ENCODE measurements around the gene PRDM1. TPM values are rescaled to one million over a fixed set of nuclear protein-coding genes. Genes with fewer than 3 reads are reported as not detected.

The PRDM1 gene
- total and polyA plus RNA-seq, 7 donors, result 0.33 to 2.0 (median 1.3) TPM

DNA sequence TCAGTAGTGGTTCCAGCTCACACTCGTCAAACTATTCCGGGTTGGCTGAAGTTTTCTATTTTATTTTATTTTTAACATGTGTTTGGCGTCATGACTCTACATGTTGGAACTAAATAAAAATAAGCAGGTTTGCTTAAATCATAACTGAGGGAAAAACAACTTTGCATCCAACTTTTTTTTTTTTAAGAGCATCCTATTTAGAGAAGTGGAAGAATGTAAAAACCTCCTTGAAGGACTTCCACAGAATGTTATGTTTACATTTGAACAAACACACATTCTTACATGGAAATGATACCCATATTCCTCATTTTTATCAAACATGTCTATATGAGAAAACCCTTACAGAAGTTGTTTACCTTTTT lies 659 bp downstream of the PRDM1 start:
- H3K27me3 ChIP-seq (ENCODE audit: insufficient read depth in 3 of 3, low read length in 2 of 3), result peaks cover 0 to 2% (median 0%) of the 10 kb centered on the region in 3 donors

DNA sequence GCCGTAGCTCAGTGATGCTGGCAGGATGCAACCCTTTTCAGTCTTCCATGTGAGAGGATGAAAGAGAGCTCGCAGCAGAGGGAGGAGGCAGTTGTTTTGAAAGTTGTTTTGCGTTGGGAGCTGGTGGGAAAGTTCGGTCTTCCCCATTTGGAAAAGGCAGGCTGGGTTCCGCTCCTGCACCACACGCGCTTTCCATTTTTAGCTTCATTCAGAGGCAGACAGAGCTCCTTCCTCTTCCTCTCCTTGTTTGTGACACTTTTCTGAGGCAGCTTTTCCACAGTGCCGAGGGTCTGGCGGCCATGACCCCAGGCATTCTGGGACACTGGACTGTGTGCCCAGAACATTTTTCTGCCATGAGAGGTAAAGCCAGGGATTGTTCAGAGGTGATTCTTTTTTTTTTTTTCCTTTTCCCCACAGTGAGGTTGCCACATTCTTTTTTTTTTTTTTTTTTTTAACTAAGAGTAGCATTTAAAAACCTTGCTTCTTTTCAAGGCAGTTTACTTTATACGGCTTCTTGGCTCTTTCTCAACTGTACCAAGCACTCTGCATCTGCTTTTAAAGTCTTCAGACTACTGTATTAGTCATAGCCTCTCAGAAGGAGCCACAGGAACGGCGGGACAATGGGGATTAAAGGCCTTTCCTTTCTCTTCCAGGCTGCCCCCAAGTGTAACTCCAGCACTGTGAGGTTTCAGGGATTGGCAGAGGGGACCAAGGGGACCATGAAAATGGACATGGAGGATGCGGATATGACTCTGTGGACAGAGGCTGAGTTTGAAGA lies 1.6 kb downstream of the PRDM1 start:
- DNase-seq, result no peak
- Histone ChIP-seq H3K27me3 (ENCODE audit: insufficient read depth in 3 of 3, low read length in 2 of 3) (no peaks in the 10 kb centered on the region), H3K4me1 (peaks cover 4% of the 10 kb centered on the region)

More for the DNA sequence above, 659 bp downstream of the PRDM1 start:
- ATAC-seq (no peak), DNase-seq (no peak)
- Histone ChIP-seq H3K9me3 (no peaks in the 10 kb centered on the region), H3K36me3 (ENCODE audit: insufficient read depth in 1 of 2, low read depth in 1 of 2) (no peaks in the 10 kb centered on the region), H3K4me3 (peak overlapping the region; percentile 59), H3K4me1 (peaks cover 4% of the 10 kb centered on the region), H3K27ac (no peak overlapping the region)
- intact Hi-C loops (cut with DNase I), result loop anchor here in 1 of 2 donors (5.0 to 10.0 kb wide), 5 partner anchors 138 to 599 kb away; no protein-coding TSS in a partner anchor
- 12 to 19% (median 18%) methylated on average over 3 of the region's 3 CpGs for WGBS, 3 donors
- no peak for TF ChIP-seq CTCF (IDR thresholded peaks at IDR 0.05)

DNA sequence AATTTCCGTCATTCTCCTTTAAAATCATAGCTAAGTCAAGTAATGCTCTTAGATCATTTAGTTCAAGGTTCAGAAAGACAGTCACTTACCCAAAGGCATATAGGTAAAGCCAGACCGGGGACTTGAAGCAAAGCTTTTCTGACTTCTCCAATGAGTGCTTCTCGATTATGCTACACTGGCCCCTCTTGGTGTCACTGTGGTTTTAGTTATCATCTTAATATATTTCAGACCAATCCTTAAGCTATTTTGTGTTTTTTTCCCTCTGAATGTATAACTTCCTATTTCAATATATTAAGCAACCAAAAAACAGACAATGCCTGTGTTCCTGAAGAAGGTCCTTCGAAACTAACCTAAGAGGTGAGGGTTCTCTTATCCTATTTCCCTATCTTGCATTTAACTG lies 3.9 kb downstream of the PRDM1 start:
- TF ChIP-seq CTCF (IDR thresholded peaks at IDR 0.05), result no peak
- no peak for DNase-seq
- intact Hi-C loops (cut with DNase I), result loop anchor here in 1 of 2 donors (5.0 kb wide), 1 partner anchor 98 kb away; no protein-coding TSS in a partner anchor
- H3K27me3 ChIP-seq (ENCODE audit: insufficient read depth in 3 of 3, low read length in 2 of 3), result peaks cover 0 to 1% (median 0%) of the 10 kb centered on the region in 3 donors
- no peaks in the 10 kb centered on the region for H3K9me3 ChIP-seq
- peak overlapping the region; percentile 59 for H3K4me3 ChIP-seq
- 64 to 76% (median 72%) methylated on average over 4 of the region's 4 CpGs for WGBS, 3 donors
- H3K27ac ChIP-seq, result no peak overlapping the region
- H3K36me3 ChIP-seq (ENCODE audit: insufficient read depth in 1 of 2, low read depth in 1 of 2), result no peaks in the 10 kb centered on the region
- no peak for ATAC-seq
- H3K4me1 ChIP-seq, result peaks cover 1% of the 10 kb centered on the region

More for the DNA sequence above, 1.6 kb downstream of the PRDM1 start:
- Histone ChIP-seq H3K36me3 (ENCODE audit: insufficient read depth in 1 of 2, low read depth in 1 of 2) (no peaks in the 10 kb centered on the region), H3K4me3 (peak overlapping the region; percentile 59), H3K9me3 (no peaks in the 10 kb centered on the region), H3K27ac (peak overlapping the region; percentile 33)
- intact Hi-C loops (cut with DNase I), result loop anchor here in 1 of 2 donors (5.0 to 10.0 kb wide), 5 partner anchors 137 to 600 kb away; no protein-coding TSS in a partner anchor
- ATAC-seq, result peak in 2 of 4 donors; percentile 5 to 15
- 35 to 49% (median 41%) methylated on average over 13 of the region's 13 CpGs for WGBS, 3 donors
- TF ChIP-seq CTCF (IDR thresholded peaks at IDR 0.05), result no peak

GRCh38 chr6:106092279-106092678 lies 6.1 kb downstream of the PRDM1 start:
- 83 to 91% (median 88%) methylated on average over 5 of the region's 5 CpGs for WGBS, 3 donors
- intact Hi-C loops (cut with DNase I), result loop anchor here in 1 of 2 donors (5.0 kb wide), 1 partner anchor 100 kb away; no protein-coding TSS in a partner anchor
- DNase-seq, result no peak
- Histone ChIP-seq H3K27ac (no peak overlapping the region), H3K4me3 (no peak overlapping the region), H3K36me3 (ENCODE audit: insufficient read depth in 1 of 2, low read depth in 1 of 2) (no peaks in the 10 kb centered on the region), H3K27me3 (ENCODE audit: insufficient read depth in 3 of 3, low read length in 2 of 3) (peaks cover 0 to 19% (median 2%) of the 10 kb centered on the region in 3 donors), H3K9me3 (no peaks in the 10 kb centered on the region), H3K4me1 (peaks cover 5% of the 10 kb centered on the region)
- no peak for ATAC-seq
- no peak for TF ChIP-seq CTCF (IDR thresholded peaks at IDR 0.05)
